Kidney epithelial cell (primary cell): Measurements from ENCODE around the gene PTH2. TPM values are rescaled to one million over a fixed set of nuclear protein-coding genes. Genes with fewer than 3 reads are reported as not detected.

Experiments used
- DNase-seq: peaks from one replicate; pipeline ENCODE4 v3.0.0-alpha.2; 2010; ENCODE audit warnings: low read depth
- H3K27me3 ChIP-seq: 2 replicates; pipeline ENCODE4 v1.6.0; 2011; ENCODE audit warnings: low read length; ENCODE audit not compliant: control insufficient read depth, insufficient read depth
- H3K36me3 ChIP-seq: 2 replicates; pipeline ENCODE4 v1.5.1; 2011; ENCODE audit warnings: low read length; ENCODE audit not compliant: control insufficient read depth, insufficient read depth
- H3K4me3 ChIP-seq: 2 replicates; pipeline ENCODE4 v1.5.1; 2011; ENCODE audit warnings: low read depth, mild to moderate bottlenecking, control low read depth, low read length
- CTCF ChIP-seq: IDR thresholded peaks from 2 replicates; pipeline ENCODE4 v1.5.1; 2011; ENCODE audit warnings: mild to moderate bottlenecking, moderate library complexity, low read length, control low read depth, inconsistent platforms; ENCODE audit not compliant: insufficient read depth, poor library complexity, severe bottlenecking
- total RNA-seq: library from RNA; depleted of rRNA; stranded (reverse); fragments of >200 nt; gene quantifications from 2 replicates; pipeline ENCODE4 v1.2.3, GENCODE V29; 2015

PTH2 gene
- total RNA-seq, 1 donor from 2014 or later, result not detected

DNA sequence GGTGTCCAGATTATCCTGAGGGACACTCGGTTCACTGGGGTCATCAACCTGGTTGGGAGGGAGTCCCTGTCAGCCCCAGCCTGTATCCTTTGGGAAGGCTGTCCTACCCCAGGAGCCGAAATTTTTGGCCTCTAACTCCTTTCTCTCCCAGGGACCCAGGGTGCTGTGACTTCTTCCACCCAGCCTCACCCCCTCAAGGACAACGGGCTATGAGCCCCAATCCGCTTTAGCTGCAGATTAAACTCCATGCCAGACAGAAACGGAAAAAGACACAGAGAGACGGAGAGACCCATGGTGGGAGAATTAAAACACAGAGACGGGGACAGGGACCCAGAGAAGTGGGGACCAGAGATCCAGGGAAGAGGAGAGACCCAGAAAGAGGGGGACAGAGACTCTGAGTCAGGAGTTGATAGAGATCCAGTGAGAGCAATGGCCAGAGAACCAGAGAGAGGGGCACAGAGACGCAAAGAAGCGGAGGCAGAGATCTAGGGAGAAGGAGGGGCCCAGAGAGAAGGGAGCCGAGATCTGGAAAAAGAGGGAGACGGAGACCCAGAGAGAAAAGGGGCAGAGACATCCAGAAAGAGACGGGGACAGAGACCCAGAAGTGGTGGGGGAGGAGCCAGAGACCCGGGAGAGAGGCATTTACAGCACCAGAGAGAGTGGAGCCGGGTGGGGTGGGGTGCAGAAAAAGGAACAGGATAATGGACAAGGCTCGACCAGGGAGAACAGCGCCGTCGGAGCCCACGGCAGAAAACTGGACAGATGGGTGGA is 17.4 kb upstream of the PTH2 start:
- H3K4me3 ChIP-seq, result no peak overlapping the region
- no peak for DNase-seq
- H3K27me3 ChIP-seq, result peaks cover 70% of the 10 kb centered on the region
- no peaks in the 10 kb centered on the region for H3K36me3 ChIP-seq
- TF ChIP-seq CTCF, result no peak

DNA sequence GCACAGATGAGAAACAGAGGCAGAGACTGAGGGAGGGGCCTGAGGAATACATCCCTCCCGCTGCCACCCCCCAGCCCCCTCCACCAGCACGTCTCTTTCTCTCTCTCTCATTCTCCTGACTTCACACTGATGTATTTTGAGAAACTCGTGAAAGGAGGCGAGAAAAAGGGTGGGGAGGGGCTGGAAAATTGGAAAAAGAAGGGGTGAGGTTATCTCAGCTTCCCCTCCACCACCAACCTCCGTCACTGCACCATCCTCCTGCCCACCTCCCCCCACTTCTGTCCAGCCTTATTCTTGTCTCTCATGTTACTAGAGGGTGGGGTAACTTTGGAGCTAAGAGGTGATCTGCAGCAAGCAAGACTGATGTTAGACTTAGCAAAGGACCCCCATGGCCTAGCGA is 16.6 kb upstream of the PTH2 start:
- Histone ChIP-seq H3K27me3 (peaks cover 78% of the 10 kb centered on the region), H3K36me3 (no peaks in the 10 kb centered on the region), H3K4me3 (no peak overlapping the region)
- no peak for DNase-seq
- TF ChIP-seq CTCF, result no peak

GRCh38 chr19:49438261-49438660 is 15.0 kb upstream of the PTH2 start:
- Histone ChIP-seq H3K36me3 (no peaks in the 10 kb centered on the region), H3K4me3 (no peak overlapping the region), H3K27me3 (peaks cover 93% of the 10 kb centered on the region)
- TF ChIP-seq CTCF, result no peak
- DNase-seq, result no peak

- H3K27me3 ChIP-seq, result peaks cover 98% of the 10 kb centered on the region
- H3K4me3 ChIP-seq, result no peak overlapping the region
- no peaks in the 10 kb centered on the region for H3K36me3 ChIP-seq
- no peak for DNase-seq
- no peak for TF ChIP-seq CTCF
These were observed 14.0 kb upstream of the PTH2 start for GRCh38 chr19:49437231-49437630.

- no peak for DNase-seq
- H3K27me3 ChIP-seq, result peaks cover 98% of the 10 kb centered on the region
- no peaks in the 10 kb centered on the region for H3K36me3 ChIP-seq
- TF ChIP-seq CTCF, result no peak
- H3K4me3 ChIP-seq, result no peak overlapping the region
These were observed 13.3 kb upstream of the PTH2 start for GRCh38 chr19:49436381-49437017.

- peaks cover 98% of the 10 kb centered on the region for H3K27me3 ChIP-seq
These were observed 12.4 kb upstream of the PTH2 start for GRCh38 chr19:49435670-49436069.

More at GRCh38 chr19:49435670-49436069, 12.4 kb upstream of the PTH2 start:
- no peak for DNase-seq
- no peaks in the 10 kb centered on the region for H3K36me3 ChIP-seq
- TF ChIP-seq CTCF, result no peak
- no peak overlapping the region for H3K4me3 ChIP-seq
